GM23248 (cell line): ENCODE measurements around the gene BCAR1. TPM values are rescaled to one million over a fixed set of nuclear protein-coding genes. Genes with fewer than 3 reads are reported as not detected.

Experiments used
- DNase-seq: peaks from one replicate; pipeline ENCODE4 v3.0.0-alpha.2; 2015
- H2AFZ ChIP-seq: fragments of 200-600 bp; sonication (generic); 2 replicates; pipeline ENCODE4 v1.6.1; 2016; ENCODE audit warnings: antibody characterized with exemption
- H3F3A ChIP-seq: fragments of 200-600 bp; sonication (generic); 2 replicates; pipeline ENCODE4 v1.6.1; 2016; ENCODE audit warnings: mild to moderate bottlenecking, antibody characterized with exemption, mixed run types; ENCODE audit not compliant: insufficient read depth
- H3K27ac ChIP-seq: fragments of 200-600 bp; sonication (generic); 2 replicates; pipeline ENCODE4 v1.5.1; 2016; ENCODE audit warnings: mild to moderate bottlenecking
- H3K27me3 ChIP-seq: fragments of 200-600 bp; sonication (generic); replicated peaks from 2 replicates; pipeline ENCODE4 v1.6.1; 2016; ENCODE audit warnings: mild to moderate bottlenecking; ENCODE audit not compliant: insufficient read depth
- H3K36me3 ChIP-seq: fragments of 200-600 bp; sonication (generic); 2 replicates; pipeline ENCODE4 v1.6.1; 2016; ENCODE audit warnings: low read depth, mild to moderate bottlenecking
- H3K4me1 ChIP-seq: fragments of 200-600 bp; sonication (generic); 2 replicates; pipeline ENCODE4 v1.6.1; 2016; ENCODE audit warnings: mild to moderate bottlenecking; ENCODE audit not compliant: insufficient read depth
- H3K4me2 ChIP-seq: fragments of 200-600 bp; sonication (generic); one replicate; pipeline ENCODE4 v1.6.1; 2016; ENCODE audit warnings: mild to moderate bottlenecking; ENCODE audit not compliant: unreplicated experiment
- H3K4me3 ChIP-seq: fragments of 200-600 bp; sonication (generic); 2 replicates; pipeline ENCODE4 v1.5.1; 2016; ENCODE audit warnings: mild to moderate bottlenecking
- H3K79me2 ChIP-seq: fragments of 200-600 bp; sonication (generic); 2 replicates; pipeline ENCODE4 v1.6.1; 2016; ENCODE audit warnings: mild to moderate bottlenecking; ENCODE audit not compliant: insufficient read depth
- H3K9ac ChIP-seq: fragments of 200-600 bp; sonication (generic); 2 replicates; pipeline ENCODE4 v1.6.1; 2016; ENCODE audit warnings: mild to moderate bottlenecking
- H3K9me2 ChIP-seq: fragments of 200-600 bp; sonication (generic); 2 replicates; pipeline ENCODE4 v1.6.1; 2016; ENCODE audit warnings: mixed run types, mild to moderate bottlenecking, moderate library complexity; ENCODE audit not compliant: insufficient read depth
- H3K9me3 ChIP-seq: fragments of 200-600 bp; sonication (generic); one replicate; pipeline ENCODE4 v1.6.1; 2017; ENCODE audit warnings: low read depth
- H4K20me1 ChIP-seq: fragments of 200-600 bp; sonication (generic); 2 replicates; pipeline ENCODE4 v1.6.0; 2016; ENCODE audit not compliant: insufficient read depth
- EZH2 ChIP-seq: fragments of 200-600 bp; sonication (generic); IDR thresholded peaks from 2 replicates; pipeline ENCODE4 v1.6.1; 2018; ENCODE audit warnings: antibody characterized with exemption, mild to moderate bottlenecking; ENCODE audit not compliant: insufficient read depth, poor library complexity, severe bottlenecking
- EZH2phosphoT487 ChIP-seq: fragments of 200-600 bp; sonication (generic); IDR thresholded peaks from 2 replicates; pipeline ENCODE4 v1.6.1; 2018; ENCODE audit warnings: antibody characterized with exemption, moderate library complexity, mild to moderate bottlenecking, low read depth; ENCODE audit not compliant: insufficient read depth
- WGBS, 2 experiments: methylation state at CpG; one replicate each; pipeline ENCODE4 v1.1.6; 2015 to 2017; ENCODE audit warnings: low lambda C conversion rate in 2 of 2, low coverage in 1 of 2; ENCODE audit errors: missing lambda C conversion rate in 2 of 2; 5-methylcytosine and 5-hydroxymethylcytosine counted together
- in situ Hi-C: fragments of 300-500 bp; cut with MboI; formaldehyde crosslinking; loops from 2 replicates; pipeline ENCODE4 v1.15.0; 2020
- polyA plus RNA-seq: library from polyadenylated mRNA; unstranded; fragments of >200 nt; fragmentation: Nextera tagmentation; extraction: Ambion mirVana; gene quantifications from 2 replicates; pipeline ENCODE4 v1.2.1, GENCODE V29; 2016
- total RNA-seq: library from RNA; depleted of rRNA; stranded (reverse); fragments of >200 nt; shearing (Covaris generic); gene quantifications from 2 replicates; pipeline ENCODE4 v1.2.3, GENCODE V29; 2014

Gene BCAR1
- total and polyA plus RNA-seq, 2 experiments from 2014 or later, result 52.9 to 87.0 TPM

GRCh38 chr16:75230471-75231110, 20.8 kb downstream of the BCAR1 start:
- no peak overlapping the region for H3K4me3 ChIP-seq
- 84 to 85% methylated on average over 9 of the region's 9 CpGs for WGBS, 2 experiments
- H3K4me2 ChIP-seq, result no peak overlapping the region
- H3K9me2 ChIP-seq, result no peaks in the 10 kb centered on the region
- no peaks in the 10 kb centered on the region for H3K27me3 ChIP-seq
- peaks cover 63% of the 10 kb centered on the region for H3K79me2 ChIP-seq
- no peaks in the 10 kb centered on the region for H3K4me1 ChIP-seq
- in situ Hi-C loops, result no loop called here
- H3F3A ChIP-seq, result 0 out of 2 replicates have a peak, but pooled peaks cover 10% of the 10 kb centered on the region
- no peak overlapping the region for H3K9ac ChIP-seq
- TF ChIP-seq EZH2, result no peak
- H4K20me1 ChIP-seq, result no peaks in the 10 kb centered on the region
- no peak for DNase-seq
- H3K9me3 ChIP-seq, result no peaks in the 10 kb centered on the region
- H2AFZ ChIP-seq, result no peak overlapping the region
- H3K27ac ChIP-seq, result peak overlapping the region; percentile 4; the same call in 1 of the 2 replicates
- peaks cover 39% of the 10 kb centered on the region; the same call in 1 of the 2 replicates for H3K36me3 ChIP-seq

- Histone ChIP-seq H3K27me3 (no peaks in the 10 kb centered on the region), H4K20me1 (no peaks in the 10 kb centered on the region), H3K9me2 (no peaks in the 10 kb centered on the region), H2AFZ (no peak overlapping the region), H3K9ac (no peak overlapping the region), H3K79me2 (peaks cover 51% of the 10 kb centered on the region), H3K27ac (no peak overlapping the region), H3K9me3 (no peaks in the 10 kb centered on the region), H3F3A (0 out of 2 replicates have a peak, but pooled peaks cover 10% of the 10 kb centered on the region), H3K4me3 (no peak overlapping the region), H3K36me3 (peaks cover 34% of the 10 kb centered on the region; the same call in 1 of the 2 replicates), H3K4me2 (no peak overlapping the region), H3K4me1 (no peaks in the 10 kb centered on the region)
- TF ChIP-seq EZH2, result no peak
- TF ChIP-seq EZH2phosphoT487, result no peak
- no peak for DNase-seq
- in situ Hi-C loops, result no loop called here
- 94 to 95% methylated on average over 42 to 47 of the region's 48 CpGs for WGBS, 2 experiments
These were observed 22.0 kb downstream of the BCAR1 start for GRCh38 chr16:75229172-75230031.

- H3F3A ChIP-seq, result 0 out of 2 replicates have a peak, but pooled peaks cover 10% of the 10 kb centered on the region
- TF ChIP-seq EZH2 (no peak), EZH2phosphoT487 (no peak)
- H3K9me3 ChIP-seq, result no peaks in the 10 kb centered on the region
- no peaks in the 10 kb centered on the region for H3K9me2 ChIP-seq
- 94 to 100% methylated on average over 15 to 17 of the region's 17 CpGs for WGBS, 2 experiments
- no peaks in the 10 kb centered on the region for H3K4me1 ChIP-seq
- H3K36me3 ChIP-seq, result peaks cover 30% of the 10 kb centered on the region; the same call in 1 of the 2 replicates
- no peak overlapping the region for H3K4me2 ChIP-seq
- H3K27me3 ChIP-seq, result no peaks in the 10 kb centered on the region
- peaks cover 40% of the 10 kb centered on the region for H3K79me2 ChIP-seq
- no peaks in the 10 kb centered on the region for H4K20me1 ChIP-seq
- H3K4me3 ChIP-seq, result no peak overlapping the region
- no peak for DNase-seq
- H3K27ac ChIP-seq, result no peak overlapping the region
- no peak overlapping the region for H3K9ac ChIP-seq
- in situ Hi-C loops, result no loop called here
- no peak overlapping the region for H2AFZ ChIP-seq
These were observed 23.1 kb downstream of the BCAR1 start for GRCh38 chr16:75228143-75228976.
